Body of pancreas (tissue), 4 donors: ENCODE results near the gene LHX3.

Experiments
- CTCF ChIP-seq, 7 experiments: fragments of 450-650 bp in 4 of 7; fragments of 200-600 bp in 3 of 7; sonication (generic) in 3 of 7; IDR thresholded peaks; one replicate each; pipeline ENCODE4 v1.5.1; 2016 to 2019; ENCODE audit warnings: antibody characterized with exemption in 7 of 7
- POLR2A ChIP-seq, 3 donors: fragments of 450-650 bp; IDR thresholded peaks; one replicate each; pipeline ENCODE4 v1.6.1; 2016; ENCODE audit warnings: antibody characterized with exemption in 3 of 3, mild to moderate bottlenecking in 2 of 3

- TF ChIP-seq CTCF (IDR thresholded peaks at IDR 0.05) = no peak
- TF ChIP-seq POLR2A (IDR thresholded peaks at IDR 0.05) = no peak
These were observed 11.6 kb downstream of the LHX3 start for GRCh38 chr9:136193127-136193890.
